HepG2 (cell line): Measurements from ENCODE around the gene PLCD4.

ENCODE experiments used
- CEBPB ChIP-seq: IDR thresholded peaks from 2 replicates; pipeline ENCODE4 v1.6.1; 2011; ENCODE audit warnings: low read depth, low read length, improper control_type of control experiment, borderline replicate concordance
- CTCF ChIP-seq: sonication (generic); formaldehyde crosslinking; IDR thresholded peaks from 2 replicates; pipeline ENCODE4 v1.5.0; 2020; ENCODE audit warnings: mild to moderate bottlenecking, missing genetic modification reagents, moderate library complexity
- KLF6 ChIP-seq: IDR thresholded peaks from 2 replicates; pipeline ENCODE4 v1.8.0; 2016; ENCODE audit warnings: missing biosample characterization, missing genetic modification reagents
- MXD4 ChIP-seq: IDR thresholded peaks from 2 replicates; pipeline ENCODE4 v1.6.1; 2016; ENCODE audit warnings: mild to moderate bottlenecking, missing biosample characterization, missing genetic modification reagents
- NR2C2 ChIP-seq: sonication (generic); formaldehyde crosslinking; IDR thresholded peaks from 2 replicates; pipeline ENCODE4 v1.4.0; 2020; ENCODE audit warnings: missing genetic modification reagents, mild to moderate bottlenecking, moderate library complexity, borderline replicate concordance
- POLR2A ChIP-seq, 2 experiments: IDR thresholded peaks; 2 replicates each; pipeline ENCODE4 v1.6.1; 2011; ENCODE audit warnings: low read depth in 2 of 2, low read length in 2 of 2, mild to moderate bottlenecking in 1 of 2, moderate library complexity in 1 of 2; ENCODE audit not compliant: insufficient read depth in 1 of 2
- RERE ChIP-seq: IDR thresholded peaks from 2 replicates; pipeline ENCODE4 v1.6.1; 2016; ENCODE audit warnings: low read depth, missing genetic modification reagents, missing compliant biosample characterization
- SCMH1 ChIP-seq: sonication (generic); formaldehyde crosslinking; IDR thresholded peaks from 2 replicates; pipeline ENCODE4 v1.9.0; 2021; ENCODE audit warnings: missing genetic modification reagents, mild to moderate bottlenecking, borderline replicate concordance
- TP53 ChIP-seq: sonication (generic); formaldehyde crosslinking; conservative IDR thresholded peaks from 2 replicates; pipeline ENCODE4 v1.4.0; 2020; ENCODE audit warnings: missing genetic modification reagents

GRCh38 chr2:218569661-218570500, 37.8 kb upstream of the PLCD4 start:
- TF ChIP-seq MXD4 (no peak), SCMH1 (no peak), RERE (CRISPR knock-in tag) (no peak), TP53 (no peak), POLR2A (IDR thresholded peaks at IDR 0.05; ENCODE audit: insufficient read depth in 1 of 2, low read depth in 2 of 2, low read length in 2 of 2) (no peak), CTCF (CRISPR knock-in tag) (no peak), KLF6 (CRISPR knock-in tag) (no peak), CEBPB (no peak), NR2C2 (CRISPR knock-in tag) (no peak)
